ENCODE data around the gene MX2.

GRCh38 chr21:41403331-41403730, 41.5 kb downstream of the MX2 start:
- no peak for TF ChIP-seq FOS (IDR thresholded peaks at IDR 0.05; ENCODE audit: borderline replicate concordance, insufficient read depth, low read length)
- TF ChIP-seq, protein P1, sequence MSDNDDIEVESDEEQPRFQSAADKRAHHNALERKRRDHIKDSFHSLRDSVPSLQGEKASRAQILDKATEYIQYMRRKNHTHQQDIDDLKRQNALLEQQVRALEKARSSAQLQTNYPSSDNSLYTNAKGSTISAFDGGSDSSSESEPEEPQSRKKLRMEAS (IDR thresholded peaks at IDR 0.05; ENCODE audit: insufficient read depth, insufficient read length) = no peak

All from endothelial cell of umbilical vein (primary cell).